H1 (cell line): ENCODE data around the gene PC. TPM values are rescaled to one million over a fixed set of nuclear protein-coding genes. Genes with fewer than 3 reads are reported as not detected.

ENCODE experiments used
- CTCF ChIA-PET: fragments of 300-600 bp; sonication (Branson Sonifier 250); formaldehyde crosslinking; loops from one replicate; lab custom pipeline; 2021; ENCODE audit not compliant: partially characterized antibody; lab: Charles Lee
- POLR2A ChIA-PET: fragments of 300-600 bp; sonication (Branson Sonifier 250); formaldehyde crosslinking; loops from one replicate; lab custom pipeline; 2021; ENCODE audit warnings: inconsistent platforms; ENCODE audit not compliant: partially characterized antibody; lab: Charles Lee
- DNase-seq, 2 experiments: peaks; one replicate each; pipeline versions ENCODE4 v3.0.0 to v3.0.0-alpha.2; 2010 to 2022; ENCODE audit warnings: low spot score in 2 of 2, low read depth in 1 of 2, mixed read lengths in 1 of 2
- FAIRE-seq: peaks from 2 replicates; lab custom pipeline; 2011; peaks lifted over from hg19 to GRCh38; lab: Jason Lieb, UNC
- H2AFZ ChIP-seq: 2 replicates; pipeline ENCODE4 v1.8.1; 2012; ENCODE audit warnings: low read length, inconsistent platforms
- H2AK5ac ChIP-seq: 2 replicates; pipeline ENCODE4 v1.6.1; 2013; ENCODE audit warnings: low read depth, low read length
- H2BK120ac ChIP-seq: replicated peaks from 2 replicates; pipeline ENCODE3; 2013; ENCODE audit warnings: low read depth, low read length, inconsistent platforms
- H2BK12ac ChIP-seq: 2 replicates; pipeline ENCODE4 v1.6.1; 2013; ENCODE audit warnings: low read depth, low read length
- H2BK15ac ChIP-seq: 2 replicates; pipeline ENCODE4 v1.6.1; 2013; ENCODE audit warnings: low read length
- H2BK20ac ChIP-seq: 2 replicates; pipeline ENCODE4 v1.6.1; 2013; ENCODE audit warnings: low read length
- H2BK5ac ChIP-seq: 2 replicates; pipeline ENCODE4 v1.6.1; 2013; ENCODE audit warnings: low read depth, low read length
- H3K14ac ChIP-seq: 2 replicates; pipeline ENCODE4 v1.6.1; 2013; ENCODE audit warnings: inconsistent platforms; ENCODE audit not compliant: insufficient read length
- H3K18ac ChIP-seq: 2 replicates; pipeline ENCODE4 v1.6.1; 2013; ENCODE audit warnings: low read length; ENCODE audit errors: extremely low read depth
- H3K23ac ChIP-seq: 2 replicates; pipeline ENCODE4 v1.6.1; 2013; ENCODE audit warnings: inconsistent platforms; ENCODE audit not compliant: insufficient read length
- H3K23me2 ChIP-seq: 2 replicates; pipeline ENCODE4 v1.6.1; 2013; ENCODE audit warnings: low read depth, low read length
- H3K27ac ChIP-seq: 2 replicates; pipeline ENCODE4 v1.6.1; 2011; ENCODE audit warnings: low read depth, low read length, inconsistent platforms
- H3K27me3 ChIP-seq, 4 experiments: replicated peaks in 1 of 4; 1 replicate in 1 of 4; 2 replicates in 3 of 4; pipeline versions ENCODE4 v1.6.1 to v1.8.1; 2011 to 2013; ENCODE audit warnings: low read length in 3 of 4, mild to moderate bottlenecking in 3 of 4, inconsistent platforms in 2 of 4, mixed read lengths in 2 of 4, moderate library complexity in 1 of 4; ENCODE audit not compliant: control insufficient read depth in 3 of 4, insufficient read depth in 3 of 4; ENCODE audit errors: extremely low read depth in 1 of 4
- H3K36me3 ChIP-seq, 4 experiments: 2 replicates each; pipeline versions ENCODE4 v1.6.1 to v1.8.1; 2011 to 2013; ENCODE audit warnings: mild to moderate bottlenecking in 4 of 4, low read length in 3 of 4, moderate library complexity in 2 of 4, control low read depth in 1 of 4, inconsistent platforms in 1 of 4; ENCODE audit not compliant: insufficient read depth in 4 of 4, control insufficient read depth in 2 of 4
- H3K4ac ChIP-seq: replicated peaks from 2 replicates; pipeline ENCODE3; 2013; ENCODE audit warnings: low read length, low read depth, mixed read lengths, inconsistent platforms; ENCODE audit not compliant: insufficient read length
- H3K4me1 ChIP-seq, 4 experiments: replicated peaks in 1 of 4; 1 replicate in 1 of 4; 2 replicates in 3 of 4; pipeline versions ENCODE4 v1.6.1 to v1.8.1; 2011 to 2013; ENCODE audit warnings: low read length in 3 of 4, inconsistent platforms in 2 of 4, mixed read lengths in 1 of 4; ENCODE audit not compliant: insufficient read depth in 4 of 4, control insufficient read depth in 3 of 4
- H3K4me2 ChIP-seq, 2 experiments: 2 replicates each; pipeline versions ENCODE4 v1.6.1 to v1.8.1; 2011 to 2013; ENCODE audit warnings: low read depth in 2 of 2, low read length in 2 of 2, control low read depth in 1 of 2, inconsistent platforms in 1 of 2, mild to moderate bottlenecking in 1 of 2; ENCODE audit not compliant: insufficient read depth in 1 of 2
- H3K4me3 ChIP-seq, 4 experiments: fragments of 200-600, 300-600 bp in 1 of 4; sonication (generic), shearing (Covaris generic), sonication (Bioruptor Twin) in 1 of 4; 2 replicates each; pipeline versions ENCODE4 v1.5.1 to v1.8.1; 2011 to 2016; ENCODE audit warnings: low read length in 4 of 4, low read depth in 3 of 4, control low read depth in 2 of 4, inconsistent platforms in 2 of 4, mild to moderate bottlenecking in 2 of 4, mixed read lengths in 1 of 4, moderate library complexity in 1 of 4; ENCODE audit not compliant: insufficient read depth in 2 of 4; ENCODE audit errors: extremely low read depth in 1 of 4
- H3K56ac ChIP-seq: replicated peaks from 2 replicates; pipeline ENCODE3; 2013; ENCODE audit warnings: low read depth, mild to moderate bottlenecking, mixed read lengths, low read length, inconsistent platforms; ENCODE audit not compliant: insufficient read length
- H3K79me1 ChIP-seq: 2 replicates; pipeline ENCODE4 v1.6.1; 2013; ENCODE audit warnings: low read depth, low read length, control low read depth
- H3K79me2 ChIP-seq, 2 experiments: 2 replicates each; pipeline versions ENCODE4 v1.6.1 to v1.8.1; 2012 to 2013; ENCODE audit warnings: low read length in 2 of 2, mild to moderate bottlenecking in 2 of 2, inconsistent platforms in 1 of 2; ENCODE audit not compliant: insufficient read depth in 2 of 2, control insufficient read depth in 1 of 2
- H3K9ac ChIP-seq, 4 experiments: replicated peaks in 1 of 4; 1 replicate in 1 of 4; 2 replicates in 3 of 4; pipeline versions ENCODE4 v1.6.1 to v1.8.1; 2011 to 2013; ENCODE audit warnings: low read depth in 3 of 4, low read length in 3 of 4, control low read depth in 2 of 4, mild to moderate bottlenecking in 2 of 4, moderate library complexity in 2 of 4, inconsistent platforms in 1 of 4; ENCODE audit errors: extremely low read depth in 1 of 4
- H3K9me3 ChIP-seq, 2 experiments: 2 replicates each; pipeline versions ENCODE4 v1.6.1 to v1.8.1; 2012 to 2013; ENCODE audit warnings: mild to moderate bottlenecking in 2 of 2, moderate library complexity in 2 of 2, control low read depth in 1 of 2, inconsistent platforms in 1 of 2, low read depth in 1 of 2, low read length in 1 of 2, mixed read lengths in 1 of 2; ENCODE audit not compliant: insufficient read depth in 2 of 2
- H4K20me1 ChIP-seq, 2 experiments: replicated peaks in 1 of 2; 2 replicates each; pipeline versions ENCODE3 to v1.8.1; 2011 to 2013; ENCODE audit warnings: inconsistent platforms in 2 of 2, low read length in 2 of 2, mild to moderate bottlenecking in 1 of 2; ENCODE audit not compliant: insufficient read depth in 2 of 2, control insufficient read depth in 1 of 2
- H4K5ac ChIP-seq: 2 replicates; pipeline ENCODE4 v1.6.1; 2013; ENCODE audit warnings: low read length, low read depth, mixed read lengths, inconsistent platforms; ENCODE audit not compliant: insufficient read length
- H4K8ac ChIP-seq: 2 replicates; pipeline ENCODE4 v1.8.0; 2013; ENCODE audit warnings: mild to moderate bottlenecking, moderate library complexity, low read length, inconsistent platforms; ENCODE audit not compliant: insufficient read depth; ENCODE audit errors: extremely low read depth
- H4K91ac ChIP-seq: replicated peaks from 2 replicates; pipeline ENCODE3; 2013; ENCODE audit warnings: low read length, mixed read lengths, inconsistent platforms; ENCODE audit not compliant: insufficient read length
- ATF2 ChIP-seq: IDR thresholded peaks from 2 replicates; pipeline ENCODE4 v1.6.1; 2012; ENCODE audit warnings: low read length, inconsistent platforms
- SRF ChIP-seq: IDR thresholded peaks from 2 replicates; pipeline ENCODE4 v1.6.1; 2011; ENCODE audit warnings: mild to moderate bottlenecking, low read depth, low read length, moderate library complexity
- WGBS, 2 experiments: shearing (Covaris generic) in 1 of 2; methylation state at CpG; one replicate each; pipeline versions ENCODE4 v1.1.6 to v1.1.7; 2013 to 2015; ENCODE audit warnings: low lambda C conversion rate in 2 of 2, mixed read lengths in 2 of 2, inconsistent platforms in 1 of 2, low coverage in 1 of 2, missing lambda C conversion rate in 1 of 2; ENCODE audit not compliant: insufficient replicate concordance in 2 of 2, insufficient coverage in 1 of 2, insufficient read length in 1 of 2; ENCODE audit errors: extremely low coverage in 1 of 2, missing lambda C conversion rate in 1 of 2; 5-methylcytosine and 5-hydroxymethylcytosine counted together
- polyA plus RNA-seq, 7 experiments: library from polyadenylated mRNA; depleted of rRNA in 3 of 7; stranded (reverse) in 5 of 7; unstranded in 2 of 7; fragments of >200 nt in 5 of 7; fragments of 200-250 nt in 2 of 7; gene quantifications; 1 replicate in 5 of 7; 2 replicates in 1 of 7; 4 replicates in 1 of 7; pipeline versions ENCODE4 v1.2.1 to v1.2.3, GENCODE V29; 2011 to 2013; ENCODE audit warnings: missing spikeins in 2 of 7, mixed read lengths in 2 of 7
- total RNA-seq: library from RNA; stranded (reverse); fragmentation: NEBNext Ultra II Directional; extraction: Animal tissue kit (Norgen Biotek cat#: 25700); gene quantifications from 2 replicates; pipeline ENCODE4 v1.2.1, GENCODE V29; 2021

PC gene
- total and polyA plus RNA-seq, 2 of the 8 experiments (the other 6 are each of a cell fraction or from before 2014, with no cell fraction given), result 11.5 to 27.5 TPM

DNA sequence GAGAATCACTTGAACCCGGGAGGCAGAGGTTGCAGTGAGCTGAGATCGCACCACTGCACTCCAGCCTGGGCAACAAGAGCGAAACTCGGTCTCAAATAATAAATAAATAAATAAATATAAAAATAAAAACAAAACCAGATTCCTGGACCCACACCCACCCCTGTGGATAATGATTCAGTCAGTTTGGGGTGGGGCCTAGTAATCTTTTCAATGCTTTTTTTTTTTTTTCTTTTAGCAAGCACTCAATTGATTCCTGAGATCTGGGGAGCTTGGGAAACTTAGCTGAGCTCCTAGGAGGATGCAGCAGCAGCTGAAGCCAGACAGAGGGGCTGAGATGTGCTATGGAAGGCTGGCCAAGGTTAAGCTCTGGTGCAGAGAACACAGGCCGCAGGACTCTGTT, 4.6 kb upstream of the PC start:
- no peak overlapping the region for H4K8ac ChIP-seq
- TF ChIP-seq ATF2 (no peak), SRF (no peak)

More for the DNA sequence above, 4.6 kb upstream of the PC start:
- H3K79me1 ChIP-seq, result no peaks in the 10 kb centered on the region
- H3K23ac ChIP-seq, result no peak overlapping the region
- H3K56ac ChIP-seq, result no peak overlapping the region
- no peak overlapping the region for H2BK20ac ChIP-seq
- H2BK12ac ChIP-seq, result no peak overlapping the region
- no peaks in the 10 kb centered on the region for H3K9me3 ChIP-seq
- no peak overlapping the region for H3K27ac ChIP-seq
- H4K5ac ChIP-seq, result no peak overlapping the region
- no peak overlapping the region for H3K18ac ChIP-seq
- no peak overlapping the region for H3K4me3 ChIP-seq
- no peak overlapping the region for H2BK15ac ChIP-seq
- H4K20me1 ChIP-seq, result no peaks in the 10 kb centered on the region
- no peak overlapping the region for H3K14ac ChIP-seq
- H3K36me3 ChIP-seq, result no peaks in the 10 kb centered on the region
- no peak overlapping the region for H2BK5ac ChIP-seq
- DNase-seq (no peak), FAIRE-seq (no peak)
- H3K4me1 ChIP-seq, result peaks cover 0 to 7% (median 4%) of the 10 kb centered on the region in 4 experiments; a peak in 5 of 7 replicates
- no peak overlapping the region for H4K91ac ChIP-seq
- peaks cover 0 to 6% (median 4%) of the 10 kb centered on the region in 4 experiments; a peak in 4 of 7 replicates for H3K27me3 ChIP-seq
- no peaks in the 10 kb centered on the region for H3K79me2 ChIP-seq
- H3K9ac ChIP-seq, result no peak overlapping the region
- H3K4ac ChIP-seq, result no peak overlapping the region
- no peak overlapping the region for H2AFZ ChIP-seq
- WGBS, 2 experiments, result 84% methylated on average over 5 of the region's 5 CpGs; no CpG with 5 or more reads in 1 of the 2 experiments
- ChIA-PET CTCF (interaction anchor here (0.6 to 3.4 kb wide), 6 partner anchors 10 to 90 kb away, joined by 3 to 14 read pairs (median 4); partner anchors contain the start of gene C11orf86), POLR2A (interaction anchor here (1.1 kb wide), 1 partner anchor 59 kb away, joined by 4 read pairs; no protein-coding TSS in a partner anchor)
- H2BK120ac ChIP-seq, result no peak overlapping the region
- H3K4me2 ChIP-seq, result no peak overlapping the region
- H2AK5ac ChIP-seq, result no peak overlapping the region
- peaks cover 5% of the 10 kb centered on the region for H3K23me2 ChIP-seq
